AG04450 (cell line): ENCODE data around the gene SAMD10. TPM values are rescaled to one million over a fixed set of nuclear protein-coding genes. Genes with fewer than 3 reads are reported as not detected.

Source experiments
- CTCF ChIA-PET: fragments of 300-600, 350-600 bp; formaldehyde crosslinking; extraction: SDS; loops from one replicate; lab custom pipeline; 2022; ENCODE audit warnings: antibody characterized with exemption, inconsistent platforms; lab: Charles Lee
- POLR2A ChIA-PET: fragments of 350-600 bp; formaldehyde crosslinking; extraction: SDS; loops from one replicate; lab custom pipeline; 2021; ENCODE audit warnings: antibody characterized with exemption, inconsistent platforms; lab: Yijun Ruan, JAX
- DNase-seq: peaks from one replicate; pipeline ENCODE4 v3.0.0-alpha.2; 2011; ENCODE audit warnings: low read depth, low spot score
- H3K27ac ChIP-seq: one replicate; pipeline ENCODE4 v1.5.1; 2012; ENCODE audit warnings: low read depth, low read length, control low read depth
- H3K27me3 ChIP-seq: one replicate; pipeline ENCODE4 v1.6.0; 2012; ENCODE audit warnings: low read length; ENCODE audit not compliant: control insufficient read depth, insufficient read depth
- H3K4me3 ChIP-seq: 2 replicates; pipeline ENCODE4 v1.5.1; 2011; ENCODE audit warnings: mild to moderate bottlenecking, low read depth, low read length, control low read depth
- H3K9me3 ChIP-seq: 2 replicates; pipeline ENCODE4 v1.5.1; 2012; ENCODE audit warnings: low read length; ENCODE audit not compliant: control insufficient read depth, insufficient read depth
- CTCF ChIP-seq: IDR thresholded peaks from 2 replicates; pipeline ENCODE4 v1.5.1; 2011; ENCODE audit warnings: low read depth, low read length, control low read depth, inconsistent platforms
- polyA plus RNA-seq: library from polyadenylated mRNA; depleted of rRNA; stranded (reverse); fragments of >200 nt; gene quantifications from 2 replicates; pipeline ENCODE4 v1.2.3, GENCODE V29; 2011

The SAMD10 gene
- polyA plus RNA-seq, 1 experiment, result 1.3 TPM

DNA sequence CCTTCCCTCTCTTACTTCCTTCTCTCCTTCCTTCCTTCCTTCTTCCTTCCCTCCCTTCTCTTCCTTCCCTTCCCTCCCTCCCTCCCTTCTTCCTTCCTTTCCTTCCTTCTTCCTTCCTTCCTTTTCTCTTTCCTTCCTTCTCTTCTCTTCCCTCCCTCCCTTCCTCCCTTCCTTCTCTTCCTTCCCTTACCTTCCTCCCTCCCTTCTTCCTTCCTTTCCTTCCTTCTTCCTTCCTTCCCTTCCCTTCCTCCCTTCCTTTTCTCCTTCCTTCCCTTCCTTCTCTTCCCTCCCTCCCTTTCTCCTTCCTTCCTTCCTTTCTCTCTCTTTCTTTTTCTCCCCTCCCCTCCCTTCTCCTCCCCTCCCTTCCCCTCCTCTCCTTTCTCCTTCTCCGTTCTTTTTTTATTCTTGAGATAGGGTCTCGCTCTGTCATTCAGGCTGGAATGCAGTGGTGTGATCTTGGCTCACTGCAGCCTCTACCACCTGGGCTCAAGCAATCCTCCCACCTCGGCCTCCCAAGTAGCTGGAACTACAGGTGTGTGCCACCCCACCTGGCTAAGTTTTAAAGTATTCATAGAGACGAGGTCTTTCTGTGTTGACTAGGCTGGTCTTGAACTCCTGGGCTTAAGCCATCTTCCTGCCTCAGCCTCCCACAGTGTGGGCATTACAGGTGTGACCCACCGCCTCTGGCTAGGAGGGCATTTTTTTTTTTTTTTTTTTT is 8.6 kb downstream of the SAMD10 start:
- DNase-seq, result no peak
- Histone ChIP-seq H3K27ac (no peak overlapping the region), H3K4me3 (no peak overlapping the region; the same call in 1 of the 2 replicates), H3K9me3 (peaks cover 29% of the 10 kb centered on the region), H3K27me3 (no peaks in the 10 kb centered on the region)
- no peak for TF ChIP-seq CTCF
- CTCF ChIA-PET, result interaction anchor here (0.6 kb wide), 1 partner anchor 410 kb away, joined by 6 read pairs; no protein-coding TSS in a partner anchor
- POLR2A ChIA-PET, result no interaction called here

DNA sequence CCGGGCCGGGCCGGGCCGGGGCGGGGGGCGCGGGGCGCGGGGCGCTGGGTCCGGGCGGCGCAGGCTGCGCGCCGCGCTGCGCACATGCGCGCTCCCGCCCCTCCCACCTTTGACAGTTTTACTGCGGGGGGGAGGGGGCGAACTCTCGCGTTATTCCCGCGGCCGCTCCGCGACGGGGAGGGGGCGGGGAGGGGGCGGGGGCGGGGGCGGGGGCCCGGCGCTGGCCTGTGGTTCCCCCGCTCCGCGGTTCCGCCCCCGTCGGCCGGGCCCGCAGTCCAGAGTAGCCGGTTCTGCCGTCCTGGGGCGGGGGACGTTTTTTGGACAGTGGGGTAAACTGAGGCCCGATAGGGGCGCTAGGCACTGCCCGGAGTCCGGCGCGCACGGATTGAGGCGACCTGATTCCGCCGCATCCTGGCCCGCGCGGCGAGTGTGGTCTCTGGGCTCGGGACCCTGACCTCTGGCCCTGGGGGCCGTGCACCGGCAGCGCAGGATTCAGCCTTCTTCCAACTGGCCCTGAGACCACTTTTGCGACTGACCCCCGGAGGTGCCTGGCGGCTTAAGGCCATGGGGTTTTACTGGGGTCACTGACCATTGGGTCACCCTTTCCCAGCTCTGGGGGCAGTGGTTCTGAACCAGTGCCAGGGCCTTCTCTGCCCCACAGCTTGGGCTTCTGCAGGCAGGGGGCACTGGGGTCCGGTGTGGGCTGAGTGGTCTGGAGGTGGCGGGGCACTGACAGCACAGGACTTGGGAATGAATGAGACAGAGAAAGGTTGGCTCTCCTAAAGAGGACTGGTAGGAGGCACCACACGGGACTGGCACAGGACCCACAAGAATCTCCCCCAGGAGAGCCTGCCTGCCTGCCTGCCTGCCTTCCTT is 9.4 kb downstream of the SAMD10 start, which contains the start of gene ZNF512B:
Gene ZNF512B (minus strand): TSS at position 93 of the 876 bp plus-strand sequence. CDS start 1,980 bp downstream, outside the sequence.
- POLR2A ChIA-PET, result no interaction called here
- H3K27me3 ChIP-seq, result no peaks in the 10 kb centered on the region
- H3K4me3 ChIP-seq, result peak within 1 kb of the TSS; percentile 68
- peaks cover 30% of the 10 kb centered on the region for H3K9me3 ChIP-seq
- TF ChIP-seq CTCF, result no peak
- H3K27ac ChIP-seq, result peak within 1 kb of the TSS; percentile 39
- CTCF ChIA-PET, result no interaction called here
- DNase-seq, result no peak

DNA sequence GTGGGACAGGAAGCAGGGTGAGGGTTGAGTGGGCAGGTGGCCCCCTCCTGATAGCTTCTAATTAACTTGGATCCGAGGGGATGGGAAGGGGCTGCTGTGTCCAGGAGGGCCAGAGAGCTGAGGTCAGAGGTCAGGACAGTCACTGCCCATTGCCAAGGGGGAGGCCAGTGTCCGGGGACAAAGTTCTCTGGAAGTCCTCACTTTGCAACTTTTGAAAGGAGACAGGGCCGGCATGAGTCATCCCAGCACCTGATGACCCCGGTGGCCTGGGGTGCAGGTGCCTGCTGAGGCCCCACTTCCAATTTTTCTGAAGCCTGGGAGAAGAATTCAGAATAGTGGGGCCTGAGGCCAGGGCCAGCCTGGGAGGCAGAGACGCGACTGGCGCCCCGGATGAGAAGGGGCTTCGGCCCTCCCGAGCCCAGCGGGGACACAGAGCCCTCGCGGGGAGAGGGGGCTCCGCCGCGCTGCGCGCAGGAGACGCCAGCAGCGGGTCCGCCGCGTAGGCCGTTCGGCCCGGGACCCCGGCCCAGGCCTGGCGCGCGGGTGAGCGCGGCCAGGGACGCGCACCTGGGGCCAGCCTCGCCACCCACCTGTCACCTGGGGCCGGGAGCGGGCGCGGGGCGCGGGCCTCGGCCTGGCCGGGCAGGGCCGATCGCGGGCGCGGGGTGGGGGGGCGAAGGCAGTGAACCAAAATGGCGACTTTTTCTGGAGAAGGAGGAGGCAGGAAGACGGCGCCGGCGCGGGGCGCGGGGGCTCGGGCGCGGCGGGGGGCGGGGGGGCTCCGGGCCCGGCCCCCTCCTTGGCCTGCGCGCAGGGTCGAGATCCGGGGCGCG is 10.3 kb downstream of the SAMD10 start:
- H3K27me3 ChIP-seq, result no peaks in the 10 kb centered on the region
- peak overlapping the region; percentile 66 for H3K4me3 ChIP-seq
- peak overlapping the region; percentile 39 for H3K27ac ChIP-seq
- TF ChIP-seq CTCF, result no peak
- no peak for DNase-seq
- POLR2A ChIA-PET, result no interaction called here
- CTCF ChIA-PET, result no interaction called here
- peaks cover 36% of the 10 kb centered on the region for H3K9me3 ChIP-seq

GRCh38 chr20:63968136-63968927 is 11.1 kb downstream of the SAMD10 start:
- H3K27me3 ChIP-seq, result no peaks in the 10 kb centered on the region
- H3K4me3 ChIP-seq, result peak overlapping the region; percentile 66
- TF ChIP-seq CTCF, result no peak
- CTCF ChIA-PET, result no interaction called here
- POLR2A ChIA-PET, result no interaction called here
- no peak for DNase-seq
- no peak overlapping the region for H3K27ac ChIP-seq
- H3K9me3 ChIP-seq, result peaks cover 44% of the 10 kb centered on the region
